Measurements from ENCODE around the gene GOLGA8A. TPM values are rescaled to one million over a fixed set of nuclear protein-coding genes. Genes with fewer than 3 reads are reported as not detected.
"Not testable (repeated sequence)": the region's sequence is repeated elsewhere in the genome, so short reads cannot be mapped to it uniquely, and the experiment has no call there.

GOLGA8A gene
- total RNA-seq, 1 experiment from 2014 or later = 37.2 TPM

DNA sequence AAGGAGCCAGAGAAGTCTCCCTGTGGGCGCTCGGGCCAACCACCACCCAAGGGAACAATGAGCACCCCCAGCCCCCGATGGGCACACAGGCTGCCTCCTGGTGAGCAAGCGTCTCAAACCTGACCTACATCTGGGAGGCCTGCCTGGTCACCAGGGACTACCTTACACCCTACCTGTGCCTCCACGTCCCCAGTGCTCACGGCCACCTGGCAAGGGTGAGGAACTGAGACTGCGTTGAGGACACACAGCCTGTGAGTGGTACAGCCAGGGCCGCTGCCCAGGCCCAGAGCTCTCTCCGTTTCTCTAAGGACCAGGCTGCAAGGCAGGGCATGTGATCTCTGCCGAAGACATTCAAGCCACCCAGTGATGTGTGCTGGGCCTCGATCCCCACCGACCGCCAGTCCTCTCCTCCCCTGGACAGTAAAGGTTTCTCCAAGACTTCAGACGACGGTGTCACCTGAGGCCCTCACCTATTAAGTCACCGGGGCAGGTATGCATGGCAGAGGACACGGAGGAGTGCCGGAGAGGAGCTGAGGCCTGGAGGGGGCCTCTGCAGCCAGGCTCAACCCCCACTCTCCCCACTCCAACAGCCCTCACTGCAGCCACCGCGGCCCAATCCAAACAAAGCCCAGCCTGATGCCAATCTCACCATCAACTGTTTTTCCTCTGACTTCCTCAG is 2.8 kb downstream of the GOLGA8A start (continued):
- TF ChIP-seq, protein P1, sequence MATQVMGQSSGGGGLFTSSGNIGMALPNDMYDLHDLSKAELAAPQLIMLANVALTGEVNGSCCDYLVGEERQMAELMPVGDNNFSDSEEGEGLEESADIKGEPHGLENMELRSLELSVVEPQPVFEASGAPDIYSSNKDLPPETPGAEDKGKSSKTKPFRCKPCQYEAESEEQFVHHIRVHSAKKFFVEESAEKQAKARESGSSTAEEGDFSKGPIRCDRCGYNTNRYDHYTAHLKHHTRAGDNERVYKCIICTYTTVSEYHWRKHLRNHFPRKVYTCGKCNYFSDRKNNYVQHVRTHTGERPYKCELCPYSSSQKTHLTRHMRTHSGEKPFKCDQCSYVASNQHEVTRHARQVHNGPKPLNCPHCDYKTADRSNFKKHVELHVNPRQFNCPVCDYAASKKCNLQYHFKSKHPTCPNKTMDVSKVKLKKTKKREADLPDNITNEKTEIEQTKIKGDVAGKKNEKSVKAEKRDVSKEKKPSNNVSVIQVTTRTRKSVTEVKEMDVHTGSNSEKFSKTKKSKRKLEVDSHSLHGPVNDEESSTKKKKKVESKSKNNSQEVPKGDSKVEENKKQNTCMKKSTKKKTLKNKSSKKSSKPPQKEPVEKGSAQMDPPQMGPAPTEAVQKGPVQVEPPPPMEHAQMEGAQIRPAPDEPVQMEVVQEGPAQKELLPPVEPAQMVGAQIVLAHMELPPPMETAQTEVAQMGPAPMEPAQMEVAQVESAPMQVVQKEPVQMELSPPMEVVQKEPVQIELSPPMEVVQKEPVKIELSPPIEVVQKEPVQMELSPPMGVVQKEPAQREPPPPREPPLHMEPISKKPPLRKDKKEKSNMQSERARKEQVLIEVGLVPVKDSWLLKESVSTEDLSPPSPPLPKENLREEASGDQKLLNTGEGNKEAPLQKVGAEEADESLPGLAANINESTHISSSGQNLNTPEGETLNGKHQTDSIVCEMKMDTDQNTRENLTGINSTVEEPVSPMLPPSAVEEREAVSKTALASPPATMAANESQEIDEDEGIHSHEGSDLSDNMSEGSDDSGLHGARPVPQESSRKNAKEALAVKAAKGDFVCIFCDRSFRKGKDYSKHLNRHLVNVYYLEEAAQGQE (IDR thresholded peaks at IDR 0.05; ENCODE audit: low read depth) = no peak
- TF ChIP-seq TCF7L2 (IDR thresholded peaks at IDR 0.05; ENCODE audit: borderline replicate concordance, extremely low read depth, insufficient read depth, insufficient read length) = no peak
- no peak for TF ChIP-seq SIN3A (IDR thresholded peaks at IDR 0.05; ENCODE audit: low read depth)

DNA sequence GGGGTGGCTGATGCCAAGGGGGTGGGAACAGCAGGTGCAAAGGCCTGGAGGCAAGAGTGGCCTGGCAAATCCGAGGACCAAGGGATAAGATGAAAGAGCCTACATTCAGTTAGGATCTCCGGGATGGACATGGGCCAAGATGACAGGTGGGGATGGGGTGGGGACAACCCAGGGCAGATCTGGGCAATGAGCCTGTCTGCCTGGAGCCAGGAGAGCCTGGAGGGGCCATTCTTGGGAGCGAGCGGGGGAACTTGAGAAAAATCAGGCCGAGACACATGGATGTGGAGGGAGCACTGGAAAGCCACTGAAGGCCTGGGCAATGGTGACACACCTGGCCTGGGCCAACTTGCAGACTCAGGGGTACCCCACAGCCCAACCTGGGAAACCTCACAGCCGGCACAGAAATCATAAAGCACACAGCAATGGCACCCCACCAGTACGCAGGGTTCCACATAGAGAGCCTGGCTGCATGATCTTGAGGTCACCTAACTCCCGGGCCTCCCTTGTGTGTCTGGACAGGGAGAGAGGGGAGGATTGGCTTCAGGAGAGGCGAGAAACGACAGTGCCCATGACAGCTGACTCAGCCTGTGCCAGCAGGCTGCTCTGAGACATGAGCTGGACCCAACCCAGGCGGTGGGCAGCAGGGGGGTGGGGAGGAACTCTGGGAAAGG is 3.5 kb downstream of the GOLGA8A start:
- H3K4me2 ChIP-seq (ENCODE audit: low read length); H3K9me2 ChIP-seq (ENCODE audit: insufficient read depth); RAD21 ChIA-PET (ENCODE audit: low non-redundant PET in 1 of 2, low total read pairs in 2 of 2, uncharacterized antibody in 2 of 2, unreplicated experiment in 2 of 2); H3K9me3 ChIP-seq (ENCODE audit: control insufficient read depth in 1 of 2, insufficient read depth in 1 of 2, low read depth in 1 of 2, low read length in 2 of 2); CTCF ChIA-PET; H4K20me1 ChIP-seq (ENCODE audit: insufficient read depth); DNase-seq (ENCODE audit: low read depth, low spot score); H3K4me3 ChIP-seq (replicated peaks in 1 of 2; ENCODE audit: low read depth in 1 of 2, low read length in 2 of 2); H2AFZ ChIP-seq (ENCODE audit: low read depth, low read length, poor library complexity, severe bottlenecking); H3K9ac ChIP-seq (ENCODE audit: low read length); BruUV-seq (replicated peaks); intact Hi-C loops (cut with micrococcal nuclease); H3K27me3 ChIP-seq (ENCODE audit: insufficient read depth, low read length); POLR2A ChIA-PET; H3K27ac ChIP-seq (ENCODE audit: low read depth, low read length); H3K36me3 ChIP-seq (ENCODE audit: control insufficient read depth in 1 of 2, insufficient read depth in 2 of 2, low read length in 2 of 2); ATAC-seq: not testable (repeated sequence)
- peaks cover 0 to 11% of the 10 kb centered on the region in 2 experiments; a peak in 2 of 4 replicates for H3K4me1 ChIP-seq (ENCODE audit: control insufficient read depth in 1 of 2, insufficient read depth in 2 of 2, low read length in 2 of 2)
- peaks cover 13% of the 10 kb centered on the region for H3K79me2 ChIP-seq (ENCODE audit: insufficient read depth, low read length)

DNA sequence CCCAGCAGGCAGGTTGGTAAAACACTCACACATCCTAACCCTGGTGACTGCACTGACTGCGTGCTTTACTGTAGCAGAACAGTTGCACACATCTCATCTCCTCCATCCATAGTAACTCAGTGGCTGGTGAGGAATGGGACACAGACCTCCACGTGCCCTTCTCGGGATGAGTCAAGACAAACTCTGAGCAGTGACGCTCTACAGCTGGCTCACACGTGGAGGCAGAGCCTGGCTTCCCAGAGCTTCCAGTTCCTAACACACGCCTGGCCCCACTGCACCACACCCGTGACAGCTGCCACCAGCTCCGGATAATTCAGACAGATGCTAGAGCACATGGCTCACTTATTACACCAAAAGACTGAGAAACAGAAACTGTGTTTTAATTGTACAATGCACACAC is 7.0 kb downstream of the GOLGA8A start:
- H4K20me1 ChIP-seq (ENCODE audit: insufficient read depth); DNase-seq (ENCODE audit: low read depth, low spot score); H2AFZ ChIP-seq (ENCODE audit: low read depth, low read length, poor library complexity, severe bottlenecking); RAD21 ChIA-PET (ENCODE audit: low non-redundant PET in 1 of 2, low total read pairs in 2 of 2, uncharacterized antibody in 2 of 2, unreplicated experiment in 2 of 2); CTCF ChIA-PET; intact Hi-C loops (cut with micrococcal nuclease); H3K4me3 ChIP-seq (replicated peaks in 1 of 2; ENCODE audit: low read depth in 1 of 2, low read length in 2 of 2); H3K79me2 ChIP-seq (ENCODE audit: insufficient read depth, low read length); H3K36me3 ChIP-seq (ENCODE audit: control insufficient read depth in 1 of 2, insufficient read depth in 2 of 2, low read length in 2 of 2); H3K4me2 ChIP-seq (ENCODE audit: low read length); H3K4me1 ChIP-seq (ENCODE audit: control insufficient read depth in 1 of 2, insufficient read depth in 2 of 2, low read length in 2 of 2); H3K27ac ChIP-seq (ENCODE audit: low read depth, low read length); H3K9me2 ChIP-seq (ENCODE audit: insufficient read depth); H3K9me3 ChIP-seq (ENCODE audit: control insufficient read depth in 1 of 2, insufficient read depth in 1 of 2, low read depth in 1 of 2, low read length in 2 of 2); ATAC-seq; POLR2A ChIA-PET; BruUV-seq (replicated peaks); H3K27me3 ChIP-seq (ENCODE audit: insufficient read depth, low read length); H3K9ac ChIP-seq (ENCODE audit: low read length): not testable (repeated sequence)

DNA sequence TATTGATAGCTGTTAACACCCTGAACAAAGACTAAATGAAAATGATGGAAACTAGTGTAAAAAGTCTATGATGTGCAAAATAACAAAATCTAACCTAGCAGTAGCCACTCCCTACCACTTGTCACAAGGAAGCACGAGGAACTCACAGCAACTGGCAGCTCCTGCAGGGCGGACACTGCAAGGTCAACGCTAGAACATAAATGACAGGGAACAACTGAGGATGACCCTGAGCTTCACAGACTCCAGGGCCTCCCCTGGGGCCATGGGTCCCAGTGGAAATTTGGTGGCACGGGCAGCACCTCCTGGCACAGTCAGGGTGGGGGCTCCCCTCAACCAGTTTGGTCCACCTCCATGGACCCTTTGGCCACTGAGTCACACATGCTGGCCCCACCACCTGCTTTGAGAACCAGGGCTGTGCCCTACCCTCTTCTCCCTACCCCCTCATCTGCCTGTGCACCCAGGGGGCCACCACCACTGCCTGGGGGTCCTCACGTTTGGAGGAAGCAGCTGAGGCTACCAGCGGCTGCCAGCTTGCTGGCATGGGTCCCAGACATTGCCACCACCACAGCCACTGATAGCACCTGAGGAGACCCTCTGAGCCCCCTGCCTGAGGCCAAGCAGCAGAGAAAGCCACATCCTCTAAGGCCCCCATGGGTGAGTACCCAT is 14.1 kb downstream of the GOLGA8A start:
- POLR2A ChIA-PET; H4K20me1 ChIP-seq (ENCODE audit: insufficient read depth); intact Hi-C loops (cut with micrococcal nuclease); H3K79me2 ChIP-seq (ENCODE audit: insufficient read depth, low read length); BruUV-seq (replicated peaks); CTCF ChIA-PET; RAD21 ChIA-PET (ENCODE audit: low non-redundant PET in 1 of 2, low total read pairs in 2 of 2, uncharacterized antibody in 2 of 2, unreplicated experiment in 2 of 2); H3K4me1 ChIP-seq (ENCODE audit: control insufficient read depth in 1 of 2, insufficient read depth in 2 of 2, low read length in 2 of 2); ATAC-seq; H3K9me3 ChIP-seq (ENCODE audit: control insufficient read depth in 1 of 2, insufficient read depth in 1 of 2, low read depth in 1 of 2, low read length in 2 of 2); H3K36me3 ChIP-seq (ENCODE audit: control insufficient read depth in 1 of 2, insufficient read depth in 2 of 2, low read length in 2 of 2); H3K4me2 ChIP-seq (ENCODE audit: low read length); DNase-seq (ENCODE audit: low read depth, low spot score); H3K27me3 ChIP-seq (ENCODE audit: insufficient read depth, low read length); H2AFZ ChIP-seq (ENCODE audit: low read depth, low read length, poor library complexity, severe bottlenecking); H3K27ac ChIP-seq (ENCODE audit: low read depth, low read length); H3K4me3 ChIP-seq (replicated peaks in 1 of 2; ENCODE audit: low read depth in 1 of 2, low read length in 2 of 2); H3K9me2 ChIP-seq (ENCODE audit: insufficient read depth); H3K9ac ChIP-seq (ENCODE audit: low read length): not testable (repeated sequence)
